Stimulated activated CD8-positive, alpha-beta memory T cell treated with anti-CD3 and anti-CD28 coated beads, Interleukin-12 subunit alpha, Interleukin-12 subunit beta, amount 100 ng/mL, for 24 hours (primary cell): ENCODE results near the gene AAMP.
"Not testable (repeated sequence)": the region's sequence is repeated elsewhere in the genome, so short reads cannot be mapped to it uniquely, and the experiment has no call there.

ENCODE experiments used
- DNase-seq: peaks from one replicate; pipeline ENCODE4 v3.0.0-alpha.2; 2020; ENCODE audit errors: extremely low read depth

The AAMP gene

DNA sequence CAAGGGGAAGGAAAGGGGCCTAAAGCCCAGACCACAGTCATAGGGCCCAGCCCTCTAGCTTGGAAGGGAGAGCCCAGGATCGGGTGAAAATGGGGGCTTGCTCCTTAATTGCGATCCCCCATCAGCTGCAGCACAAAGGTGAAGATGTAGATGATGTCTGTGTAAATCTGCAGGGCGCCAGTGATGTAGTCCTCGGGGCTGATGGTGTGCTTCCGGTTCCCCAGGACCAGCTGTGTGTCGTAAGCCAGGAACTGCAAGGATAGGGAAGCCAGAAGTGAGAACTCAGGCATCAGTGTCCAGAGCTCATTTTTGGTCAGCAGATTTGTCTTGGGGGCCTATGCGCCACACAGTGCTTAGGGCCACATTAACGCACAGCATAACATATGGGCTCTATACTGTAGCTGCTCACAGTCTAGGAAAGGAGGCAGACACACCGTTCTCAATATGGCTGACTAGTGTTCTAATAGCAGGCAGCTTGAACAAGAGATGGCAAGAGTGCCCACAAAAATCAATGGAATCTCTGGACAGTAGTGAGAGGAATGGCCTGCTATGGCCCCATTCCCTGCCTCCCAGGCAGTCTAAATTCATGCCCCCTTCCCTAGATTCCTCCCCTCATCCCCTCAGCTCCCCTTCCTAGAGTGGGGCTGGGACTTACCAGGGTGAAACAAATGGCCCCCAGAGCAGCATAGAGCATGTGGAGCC, 5.6 kb upstream of the AAMP start:
- no peak for DNase-seq

DNA sequence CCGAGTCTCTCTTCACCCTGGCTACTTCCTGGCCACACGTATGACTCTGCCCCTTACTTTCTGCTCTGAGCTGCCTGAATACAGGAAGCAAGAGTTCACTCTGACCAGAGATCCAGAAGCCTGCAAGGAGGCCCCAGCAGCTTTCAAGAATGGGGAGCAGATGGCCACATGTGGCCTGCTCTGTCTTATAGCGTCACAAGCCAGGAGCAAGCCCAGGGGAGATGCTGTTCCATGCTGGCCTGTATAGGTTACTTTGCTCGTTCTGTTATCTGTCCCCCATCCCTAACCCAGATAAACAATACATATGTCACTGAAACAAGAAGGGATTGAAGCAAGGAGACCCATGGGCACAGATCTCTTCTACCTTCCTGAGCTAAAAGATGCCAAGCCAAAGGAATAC, 4.6 kb upstream of the AAMP start:
- DNase-seq, result no peak

DNA sequence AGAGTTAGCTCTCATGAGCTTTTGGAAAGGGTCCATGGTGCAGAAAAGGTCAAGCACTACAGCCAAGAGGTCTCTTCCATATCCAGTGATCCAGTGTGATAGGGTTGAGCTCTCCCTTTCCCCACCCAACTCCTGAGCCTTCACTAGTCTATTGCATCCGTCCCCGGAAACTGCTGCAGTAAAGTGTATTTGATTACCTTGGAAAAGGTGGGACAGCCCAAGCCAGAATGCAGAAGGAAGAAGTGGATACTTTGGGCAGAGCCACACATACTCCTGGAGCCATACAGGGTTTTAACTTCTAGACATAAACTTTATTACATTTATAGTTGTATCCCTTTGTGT, 3.9 kb upstream of the AAMP start:
- no peak for DNase-seq

DNA sequence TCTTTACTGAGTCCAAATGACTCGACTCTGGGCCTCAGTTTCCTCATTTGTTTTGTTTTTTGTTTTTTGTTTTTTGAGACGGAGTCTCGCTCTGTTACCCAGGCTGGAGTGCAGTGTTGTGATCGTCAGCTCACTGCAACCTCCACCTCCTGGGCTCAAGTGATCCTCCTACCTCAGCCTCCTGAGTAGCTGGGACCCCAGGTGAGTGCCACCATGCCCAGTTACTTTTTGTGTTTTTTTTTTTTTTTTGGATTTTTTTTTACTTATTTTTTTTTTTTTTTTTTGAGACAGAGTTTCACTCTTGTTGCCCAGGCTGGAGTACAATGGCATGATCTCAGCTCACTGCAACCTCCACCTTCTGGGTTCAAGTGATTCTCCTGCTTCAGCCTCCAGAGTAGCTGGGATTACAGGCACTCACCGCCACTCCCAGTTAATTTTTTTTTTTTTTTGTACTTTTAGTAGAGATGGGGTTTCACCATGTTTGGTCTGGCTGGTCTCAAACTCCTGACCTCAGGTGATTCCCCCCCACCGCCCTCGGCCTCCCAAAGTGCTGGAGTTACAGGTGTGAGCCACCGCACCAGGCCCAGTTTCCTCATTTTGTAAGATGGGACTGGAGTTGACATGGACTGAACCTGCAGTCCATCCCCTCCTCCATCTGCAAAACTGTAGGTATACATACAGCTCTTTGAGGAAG, 3.4 kb upstream of the AAMP start:
- DNase-seq, result not testable (repeated sequence)

DNA sequence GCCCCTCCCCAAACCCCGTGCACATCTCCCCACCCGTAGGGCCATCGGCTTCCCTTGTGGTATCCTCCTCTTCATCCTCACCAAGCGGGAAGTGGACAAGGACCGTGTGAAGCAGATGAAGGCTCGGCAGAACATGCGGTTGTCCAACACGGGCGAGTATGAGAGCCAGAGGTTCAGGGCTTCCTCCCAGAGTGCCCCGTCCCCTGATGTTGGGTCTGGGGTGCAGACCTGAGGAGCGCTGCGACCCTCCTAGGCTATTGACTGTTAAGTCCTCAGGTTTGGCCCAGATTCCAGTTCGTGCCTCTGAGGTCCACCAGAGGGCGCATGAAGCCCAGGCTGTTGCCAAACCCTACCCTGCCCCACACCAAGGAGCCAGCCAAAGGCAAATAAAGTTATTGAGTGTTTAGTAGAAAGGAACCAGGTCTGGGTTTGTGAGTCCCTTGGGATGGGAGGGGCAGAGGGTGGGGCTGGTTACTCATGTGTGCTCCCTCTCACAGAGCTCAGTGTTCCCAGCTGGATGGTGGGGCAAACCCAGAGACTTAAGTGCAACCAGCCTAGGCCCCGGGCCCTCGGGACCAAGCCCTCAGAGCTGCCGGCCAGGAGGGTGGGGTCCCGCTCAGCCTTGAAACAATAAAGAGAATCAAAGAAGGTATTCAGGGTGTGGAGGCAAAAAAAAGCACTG, 2.7 kb upstream of the AAMP start:
- DNase-seq, result no peak

DNA sequence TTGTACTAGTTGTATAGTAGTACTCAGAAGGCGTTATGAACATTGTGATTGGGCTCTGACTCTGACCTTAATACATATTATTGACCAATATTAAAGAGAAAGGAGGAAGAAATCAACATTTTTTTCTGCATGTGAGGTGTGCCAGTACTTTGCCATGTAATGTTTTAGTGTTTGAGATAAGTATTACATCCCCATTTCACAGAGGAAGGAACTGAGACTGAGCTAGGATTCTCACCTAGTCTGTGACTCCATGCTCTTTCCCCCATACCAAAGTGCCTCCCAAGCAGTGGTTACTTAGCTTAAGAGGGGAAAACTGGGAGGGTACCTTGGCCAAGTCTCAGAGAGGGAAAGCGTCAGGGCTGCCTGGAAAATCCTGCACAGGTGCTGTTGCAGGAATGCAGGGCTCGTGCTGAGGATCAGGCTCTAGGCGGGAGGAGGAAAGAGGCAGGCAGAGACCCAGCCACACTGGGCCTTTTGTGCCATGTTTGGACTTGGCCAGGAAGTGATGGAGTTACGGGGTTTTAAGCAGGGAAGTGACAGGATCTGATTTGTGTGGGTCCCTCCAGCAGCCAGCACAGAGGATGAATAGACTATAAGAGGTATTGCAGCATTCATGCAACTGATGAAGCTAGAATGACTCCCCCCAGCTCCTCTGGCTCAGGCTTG, 2.1 kb upstream of the AAMP start:
- DNase-seq, result no peak

DNA sequence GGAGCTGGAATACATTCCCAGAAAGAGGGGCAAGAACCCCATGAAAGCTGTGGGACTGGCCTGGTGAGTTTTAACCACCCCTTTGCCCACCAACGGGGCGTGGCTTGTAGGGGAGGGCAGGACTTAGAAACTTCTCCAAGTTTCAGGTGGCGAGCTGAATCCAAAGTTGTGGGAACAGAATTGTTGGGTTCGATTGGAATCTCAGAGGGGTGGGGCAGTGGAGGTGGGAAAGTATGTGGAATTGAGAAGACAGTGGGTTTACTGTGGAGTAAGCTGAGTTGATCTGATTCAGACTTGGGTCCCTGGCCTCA, 1.5 kb upstream of the AAMP start:
- no peak for DNase-seq

DNA sequence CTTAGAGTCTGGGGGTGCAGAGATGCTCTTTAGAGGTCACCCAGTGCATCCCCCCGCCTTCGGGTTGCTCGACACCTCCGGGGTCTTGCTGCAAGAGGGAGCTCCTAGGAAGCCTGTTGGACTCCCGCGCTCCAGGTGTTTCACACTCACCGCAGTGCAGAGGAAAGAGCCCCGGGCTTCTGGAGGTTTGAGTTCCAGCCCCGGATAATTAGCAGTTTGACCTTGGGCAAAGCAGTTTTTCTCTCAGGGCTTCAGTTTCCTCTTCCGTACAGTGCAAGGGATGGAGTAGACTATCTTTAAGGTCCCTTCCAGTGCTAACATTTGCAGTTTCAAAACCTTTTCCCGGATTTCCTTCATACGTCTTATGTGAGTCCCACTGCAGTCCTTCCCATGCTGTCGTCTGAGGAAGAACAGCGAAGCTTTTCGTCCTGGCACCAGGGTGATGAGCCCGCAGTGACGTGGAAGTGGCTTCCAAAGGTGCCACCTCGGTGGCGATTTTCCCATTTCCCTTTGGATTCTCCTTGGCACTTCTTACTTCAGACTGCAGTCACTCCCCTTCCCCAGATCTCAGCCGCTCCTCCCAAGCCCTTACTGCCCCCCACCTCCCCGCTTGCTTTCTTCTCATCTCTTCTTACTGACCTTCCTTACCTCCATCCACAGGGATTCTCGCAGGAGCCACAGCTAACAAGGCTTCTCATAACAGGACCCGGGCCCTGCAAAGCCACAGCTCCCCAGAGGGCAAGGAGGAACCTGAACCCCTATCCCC, 967 bp upstream of the AAMP start:
- DNase-seq, result no peak

DNA sequence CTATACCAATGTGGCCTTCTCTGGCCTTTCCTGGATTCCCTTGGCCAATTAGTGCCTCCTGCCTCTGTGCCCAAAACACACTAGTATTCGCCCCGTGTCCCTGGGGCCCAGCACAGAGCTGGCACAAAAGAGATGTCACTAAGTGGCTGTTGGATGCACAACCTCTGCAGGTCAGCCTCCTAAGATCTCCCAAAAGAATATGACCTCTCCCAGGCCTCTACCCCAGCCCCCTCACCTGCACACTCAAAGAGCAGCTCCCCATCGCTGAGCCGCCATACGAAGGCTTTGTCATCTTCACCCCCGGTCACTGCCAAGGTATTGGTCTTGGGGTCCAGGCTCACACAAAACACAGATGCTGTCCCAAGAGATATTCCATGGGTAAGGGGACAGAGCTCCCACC, 2.7 kb downstream of the AAMP start:
- DNase-seq, result no peak

DNA sequence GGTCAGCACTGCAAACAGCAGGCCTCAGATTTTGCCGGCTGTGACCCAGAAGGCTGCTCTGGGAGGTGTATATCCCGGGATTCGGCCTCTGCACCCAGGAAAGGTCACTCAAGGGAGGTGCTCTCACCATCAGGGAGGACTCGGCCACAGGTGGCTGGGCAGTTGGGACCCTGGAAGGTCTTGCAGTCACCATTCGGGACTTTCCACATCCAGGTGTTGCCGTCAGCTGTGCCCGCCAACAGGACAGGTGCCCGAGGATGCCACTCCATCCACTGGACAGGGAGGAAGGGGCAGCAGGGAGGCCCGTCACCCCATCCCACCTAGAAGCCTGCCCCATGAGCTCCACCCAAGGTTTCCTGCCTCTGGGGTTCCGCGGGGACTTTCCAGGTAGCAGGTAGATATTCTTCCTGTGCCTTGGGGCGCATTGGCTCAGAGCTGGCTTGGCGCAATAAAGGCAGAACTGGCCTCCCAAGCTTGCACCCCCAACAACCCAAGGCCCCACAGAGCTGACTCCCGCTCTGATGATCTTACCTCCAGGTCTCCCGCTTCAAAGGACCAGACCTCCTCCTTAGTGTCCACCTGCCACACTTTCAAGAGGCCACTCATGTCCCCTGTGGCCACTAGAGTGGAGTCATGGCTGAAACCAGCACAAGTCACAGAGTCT, 3.5 kb downstream of the AAMP start:
- DNase-seq, result no peak

DNA sequence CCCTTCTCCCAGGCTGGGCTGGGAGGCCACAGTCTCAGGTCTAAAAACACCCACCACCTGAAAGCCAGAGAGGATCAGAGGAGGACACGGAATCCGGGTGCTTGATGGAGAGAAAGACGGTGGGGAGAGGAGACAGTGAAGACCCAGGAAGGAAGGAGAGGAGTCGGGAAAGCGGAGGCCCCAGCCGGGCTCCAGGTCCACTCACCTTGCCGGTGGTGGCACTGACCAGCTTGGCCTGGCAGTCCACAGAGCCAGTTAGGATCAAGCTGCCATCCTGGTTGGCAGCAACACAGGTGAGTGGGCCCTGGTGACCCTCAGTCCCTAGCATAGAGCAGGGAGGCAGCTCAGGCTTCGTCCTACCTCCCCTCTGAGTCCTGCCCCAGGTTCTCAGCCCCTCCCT, 4.3 kb downstream of the AAMP start:
- no peak for DNase-seq

DNA sequence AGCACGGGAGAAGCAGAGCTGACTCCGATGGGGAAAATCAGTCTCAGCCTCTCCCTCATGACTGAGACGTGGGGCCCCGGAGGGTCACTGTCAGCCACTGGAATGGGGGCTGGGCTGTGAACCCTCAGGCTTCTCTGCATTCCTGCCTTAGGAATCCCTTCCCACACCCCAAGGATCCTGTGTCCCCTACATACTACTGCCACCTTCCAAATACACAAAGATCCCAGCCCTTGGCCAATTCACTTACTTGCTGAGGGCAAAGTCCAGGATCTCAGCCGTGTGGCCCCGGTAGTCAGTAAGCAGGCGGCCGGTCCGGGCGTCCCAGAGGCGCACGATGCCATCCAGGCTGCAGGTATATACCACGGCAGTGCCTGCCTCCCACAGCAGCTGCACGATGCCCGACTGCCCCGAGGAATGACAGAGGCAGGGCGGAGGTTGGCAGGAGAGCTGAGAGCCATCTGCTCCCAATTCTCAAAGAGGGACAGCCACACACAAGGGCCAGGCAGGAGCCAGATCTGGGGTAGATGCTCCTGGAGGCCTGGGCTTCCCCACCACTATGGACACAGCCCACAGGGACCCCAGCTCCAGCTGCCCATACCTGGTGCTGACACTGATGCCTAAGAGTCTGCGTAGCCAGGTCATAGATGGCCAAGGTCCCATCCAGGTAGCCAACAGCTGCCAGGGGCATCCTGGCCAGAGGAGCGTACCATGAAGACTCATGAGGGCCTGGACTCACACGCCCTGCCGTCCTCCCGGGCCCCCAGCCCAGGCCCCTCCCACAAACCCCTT, 5.0 kb downstream of the AAMP start:
- DNase-seq, result no peak

DNA sequence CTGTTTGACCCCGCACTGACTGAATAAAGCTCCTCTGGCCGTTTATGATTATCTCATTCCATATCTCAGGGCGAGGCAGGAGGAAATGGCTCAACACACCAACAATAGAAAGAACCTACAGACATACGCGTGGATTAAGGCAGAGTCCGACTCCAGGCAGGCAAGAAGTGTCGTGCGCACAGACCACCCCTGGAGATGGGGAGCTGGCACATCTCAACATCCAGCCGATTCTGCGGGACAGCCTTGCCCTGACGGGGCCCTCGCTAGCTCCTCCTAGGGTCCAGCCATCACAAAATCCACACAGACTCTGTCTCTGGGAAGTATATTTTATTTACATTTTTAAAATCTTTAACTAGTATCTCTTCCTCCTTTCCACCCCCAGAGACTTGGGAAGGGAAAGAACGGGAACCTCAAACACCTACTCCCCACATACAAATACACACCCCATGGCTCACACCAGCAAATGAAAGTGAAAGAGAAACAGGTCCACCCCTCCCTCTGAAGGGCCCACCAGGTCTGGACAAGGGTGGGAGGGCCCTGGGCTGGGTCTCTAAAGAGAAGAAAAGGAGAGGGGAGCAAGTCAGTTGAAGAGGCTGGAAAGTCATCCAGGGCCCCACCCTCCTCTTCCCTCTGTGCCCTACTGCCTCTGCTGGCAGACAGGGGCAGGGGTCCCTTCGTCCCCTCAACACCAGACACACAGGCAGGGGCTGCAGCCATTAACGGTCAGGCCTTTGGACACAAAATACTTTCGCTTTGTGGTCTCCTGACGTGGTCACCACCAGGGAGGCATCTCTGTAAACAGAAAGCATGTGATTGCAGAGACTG, 5.9 kb downstream of the AAMP start:
- no peak for DNase-seq

DNA sequence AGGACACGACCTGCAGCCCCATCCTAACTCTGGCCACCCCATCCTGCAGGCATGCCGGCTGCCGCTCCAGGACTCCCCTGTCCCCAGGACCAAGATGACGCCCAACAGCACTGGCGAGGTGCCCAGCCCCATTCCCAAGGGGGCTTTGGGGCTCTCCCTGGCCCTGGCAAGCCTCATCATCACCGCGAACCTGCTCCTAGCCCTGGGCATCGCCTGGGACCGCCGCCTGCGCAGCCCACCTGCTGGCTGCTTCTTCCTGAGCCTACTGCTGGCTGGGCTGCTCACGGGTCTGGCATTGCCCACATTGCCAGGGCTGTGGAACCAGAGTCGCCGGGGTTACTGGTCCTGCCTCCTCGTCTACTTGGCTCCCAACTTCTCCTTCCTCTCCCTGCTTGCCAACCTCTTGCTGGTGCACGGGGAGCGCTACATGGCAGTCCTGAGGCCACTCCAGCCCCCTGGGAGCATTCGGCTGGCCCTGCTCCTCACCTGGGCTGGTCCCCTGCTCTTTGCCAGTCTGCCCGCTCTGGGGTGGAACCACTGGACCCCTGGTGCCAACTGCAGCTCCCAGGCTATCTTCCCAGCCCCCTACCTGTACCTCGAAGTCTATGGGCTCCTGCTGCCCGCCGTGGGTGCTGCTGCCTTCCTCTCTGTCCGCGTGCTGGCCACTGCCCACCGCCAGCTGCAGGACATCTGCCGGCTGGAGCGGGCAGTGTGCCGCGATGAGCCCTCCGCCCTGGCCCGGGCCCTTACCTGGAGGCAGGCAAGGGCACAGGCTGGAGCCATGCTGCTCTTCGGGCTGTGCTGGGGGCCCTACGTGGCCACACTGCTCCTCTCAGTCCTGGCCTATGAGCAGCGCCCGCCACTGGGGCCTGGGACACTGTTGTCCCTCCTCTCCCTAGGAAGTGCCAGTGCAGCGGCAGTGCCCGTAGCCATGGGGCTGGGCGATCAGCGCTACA, 7.0 kb downstream of the AAMP start:
- DNase-seq, result no peak

DNA sequence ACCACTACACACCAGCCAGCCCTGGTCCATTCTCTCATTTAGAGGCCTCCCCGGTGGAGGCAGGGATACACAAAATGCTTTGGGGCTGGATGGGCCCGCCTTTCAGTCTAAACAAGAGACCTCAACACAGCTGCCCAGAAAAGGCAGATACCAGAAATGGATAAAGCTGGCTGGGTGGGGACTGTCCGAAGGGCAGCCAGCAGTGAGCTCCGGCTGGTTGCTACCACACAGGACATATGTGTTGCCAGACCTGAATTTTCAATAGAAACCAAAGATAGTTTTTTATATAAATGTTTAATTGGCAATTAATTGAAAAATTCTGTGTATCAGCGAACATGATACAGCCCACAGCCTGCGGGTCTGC, 7.7 kb downstream of the AAMP start:
- no peak for DNase-seq

DNA sequence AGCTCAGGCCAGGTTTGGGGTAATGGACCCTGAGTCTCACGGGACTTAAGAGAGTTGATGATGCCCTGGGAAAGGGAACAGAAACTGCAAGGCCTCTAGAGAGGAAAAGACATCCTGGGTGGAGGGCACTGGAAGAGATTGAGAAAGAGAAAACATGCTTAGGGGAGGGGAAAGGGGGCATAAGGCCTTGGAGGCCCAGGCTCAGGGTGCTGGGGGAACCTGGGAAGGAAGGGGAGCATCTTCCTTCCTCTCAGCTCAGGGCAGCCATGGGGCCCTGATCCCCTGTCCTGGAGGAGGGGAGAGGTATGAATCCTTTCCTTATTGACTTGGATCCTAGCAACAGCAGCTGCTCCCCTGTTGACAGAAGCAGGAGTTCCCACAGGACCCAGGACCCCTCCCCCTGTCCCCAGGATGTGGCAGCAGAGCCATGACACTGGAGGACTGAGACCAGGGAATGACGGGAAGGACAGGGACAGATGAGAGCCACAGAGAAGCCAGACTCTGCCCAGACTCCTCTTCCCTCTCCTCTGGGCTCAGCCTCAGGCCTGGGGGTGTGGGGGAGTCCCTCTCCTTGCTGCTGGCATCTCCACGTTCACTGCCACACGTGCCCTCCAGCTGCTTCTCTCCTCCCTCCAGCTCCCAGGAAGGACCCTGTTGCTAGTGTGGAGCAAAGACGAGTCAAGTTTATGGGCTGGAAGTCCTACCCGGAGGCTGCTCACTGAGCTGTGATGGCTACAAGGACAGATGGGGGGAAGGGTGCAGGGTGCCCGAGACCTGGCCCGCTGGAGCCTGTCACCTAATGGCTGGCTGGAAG, 8.3 kb downstream of the AAMP start:
- DNase-seq, result no peak

DNA sequence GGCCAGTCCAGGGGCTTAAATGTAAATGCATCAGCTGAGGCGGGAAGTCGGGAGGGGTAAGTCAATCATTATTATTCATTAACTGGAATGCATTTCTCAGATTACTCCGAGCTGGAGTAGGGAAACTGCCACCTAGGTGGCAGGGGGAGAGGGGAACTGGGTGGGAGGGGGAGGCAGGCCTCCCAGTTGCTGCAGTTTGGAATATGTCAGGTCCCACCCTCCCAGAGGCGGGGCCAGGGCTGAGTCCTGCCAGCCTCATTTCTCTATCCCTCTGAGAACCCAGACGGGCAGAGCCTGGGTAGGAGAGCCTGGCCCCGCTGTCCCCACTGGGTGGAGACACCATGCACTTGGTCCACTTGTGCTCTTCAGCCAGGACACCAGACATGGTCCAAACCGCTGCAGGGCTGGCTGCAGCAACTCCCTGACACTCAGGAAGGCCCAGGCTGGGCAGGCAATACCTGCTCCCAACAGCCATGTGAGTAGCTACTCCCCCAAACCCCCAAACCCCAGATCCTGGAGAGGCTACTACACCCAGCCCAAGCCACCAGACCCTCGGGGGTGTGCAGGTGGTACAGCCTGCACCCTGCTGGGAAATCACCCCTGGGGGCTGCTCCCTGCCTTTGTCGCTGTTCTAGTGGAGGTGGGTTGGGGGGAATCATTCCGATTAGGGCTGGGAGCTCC, 9.1 kb downstream of the AAMP start, which contains the start of gene GPBAR1:
Gene GPBAR1, plus strand, starts transcription at position 274 of the 681 bp plus-strand sequence. CDS start 1,710 bp downstream, outside the sequence.
- DNase-seq, result no peak
